Peyer's patch (tissue), 4 donors: ENCODE data around the gene SHMT2. TPM values are rescaled to one million over a fixed set of nuclear protein-coding genes. Genes with fewer than 3 reads are reported as not detected.

ENCODE experiments used
- DNase-seq, 3 donors: peaks; one replicate each; pipeline ENCODE4 v3.0.0-alpha.2; 2017 to 2019
- H3K27ac ChIP-seq, 4 donors: fragments of 200-600 bp; sonication (generic); one replicate each; pipeline ENCODE4 v1.5.1; 2016 to 2019
- H3K27me3 ChIP-seq, 2 donors: fragments of 200-600 bp; sonication (generic); one replicate each; pipeline ENCODE4 v1.5.1; 2019
- H3K36me3 ChIP-seq, 3 donors: fragments of 200-600 bp; sonication (generic); one replicate each; pipeline ENCODE4 v1.5.1; 2016 to 2019
- H3K4me1 ChIP-seq, 4 donors: fragments of 200-600 bp; sonication (generic); one replicate each; pipeline ENCODE4 v1.5.1; 2016 to 2019
- H3K4me3 ChIP-seq, 4 donors: fragments of 200-600 bp; sonication (generic); 1 replicate in 3 of 4; 2 replicates in 1 of 4; pipeline ENCODE4 v1.5.1; 2016 to 2019; ENCODE audit warnings: mild to moderate bottlenecking in 1 of 4
- H3K9me3 ChIP-seq, 4 donors: fragments of 200-600 bp; sonication (generic); one replicate each; pipeline ENCODE4 v1.5.1; 2016 to 2019; ENCODE audit warnings: mild to moderate bottlenecking in 1 of 4
- CTCF ChIP-seq, 6 experiments: fragments of 450-650 bp in 4 of 6; fragments of 200-600 bp in 2 of 6; sonication (generic) in 1 of 6; IDR thresholded peaks; one replicate each; pipeline ENCODE4 v1.5.1; 2017 to 2019; ENCODE audit warnings: antibody characterized with exemption in 6 of 6, mild to moderate bottlenecking in 3 of 6, moderate library complexity in 1 of 6
- POLR2A ChIP-seq, 2 donors: fragments of 450-650 bp; IDR thresholded peaks; one replicate each; pipeline ENCODE4 v1.5.1; 2017; ENCODE audit warnings: antibody characterized with exemption in 2 of 2, mild to moderate bottlenecking in 2 of 2, moderate library complexity in 2 of 2
- total RNA-seq, 4 donors: library from RNA; depleted of rRNA; stranded (reverse); fragments of >200 nt; gene quantifications; one replicate each; pipeline ENCODE4 v1.1.0, GENCODE V29; 2016

Gene SHMT2
- total RNA-seq, 4 donors from 2014 or later: 34.4 to 72.6 (median 36.3) TPM

- peaks cover 0 to 42% of the 10 kb centered on the region in 2 donors for H3K27me3 ChIP-seq
- no peak for DNase-seq
- no peak overlapping the region for H3K4me3 ChIP-seq
- TF ChIP-seq POLR2A (IDR thresholded peaks at IDR 0.05): no peak
- no peak for TF ChIP-seq CTCF (IDR thresholded peaks at IDR 0.05)
- H3K9me3 ChIP-seq: peaks cover 0 to 7% (median 0%) of the 10 kb centered on the region in 4 donors
- H3K36me3 ChIP-seq: peaks cover 0 to 4% (median 0%) of the 10 kb centered on the region in 3 donors
- H3K27ac ChIP-seq: no peak overlapping the region
- H3K4me1 ChIP-seq: peaks cover 0 to 32% (median 23%) of the 10 kb centered on the region in 4 donors
Measured at GRCh38 chr12:57226588-57227314, 2.8 kb upstream of the SHMT2 start.

GRCh38 chr12:57227315-57228115 lies 2.0 kb upstream of the SHMT2 start:
- H3K27ac ChIP-seq: no peak overlapping the region
- peaks cover 0 to 12% (median 0%) of the 10 kb centered on the region in 3 donors for H3K36me3 ChIP-seq
- DNase-seq: no peak
- H3K27me3 ChIP-seq: peaks cover 0 to 36% of the 10 kb centered on the region in 2 donors
- peaks cover 0 to 7% (median 0%) of the 10 kb centered on the region in 4 donors for H3K9me3 ChIP-seq
- H3K4me1 ChIP-seq: peaks cover 0 to 32% (median 23%) of the 10 kb centered on the region in 4 donors
- TF ChIP-seq CTCF (IDR thresholded peaks at IDR 0.05): no peak
- no peak for TF ChIP-seq POLR2A (IDR thresholded peaks at IDR 0.05)
- H3K4me3 ChIP-seq: no peak overlapping the region

- H3K4me1 ChIP-seq: peaks cover 0 to 32% (median 23%) of the 10 kb centered on the region in 4 donors
- H3K36me3 ChIP-seq: peaks cover 0 to 28% (median 0%) of the 10 kb centered on the region in 3 donors
- peaks cover 0 to 22% of the 10 kb centered on the region in 2 donors for H3K27me3 ChIP-seq
- TF ChIP-seq POLR2A (IDR thresholded peaks at IDR 0.05) (no peak), CTCF (IDR thresholded peaks at IDR 0.05) (peak in 3 of 6 experiments; percentile 38 to 40 (median 38))
- peaks cover 0 to 7% (median 0%) of the 10 kb centered on the region in 4 donors for H3K9me3 ChIP-seq
- DNase-seq: peak in 1 of 3 donors; percentile 46
- peak overlapping the region; percentile 45 to 75 (median 65) for H3K4me3 ChIP-seq
- H3K27ac ChIP-seq: peak overlapping the region in 3 of 4 donors; percentile 44 to 80 (median 50)
Measured at GRCh38 chr12:57229046-57229633, 371 bp upstream of the SHMT2 start.

- peak overlapping the region in 3 of 4 donors; percentile 50 to 80 (median 66) for H3K27ac ChIP-seq
- H3K36me3 ChIP-seq: peaks cover 0 to 28% (median 0%) of the 10 kb centered on the region in 3 donors
- peaks cover 0 to 22% (median 17%) of the 10 kb centered on the region in 4 donors for H3K4me1 ChIP-seq
- peaks cover 0 to 10% of the 10 kb centered on the region in 2 donors for H3K27me3 ChIP-seq
- H3K4me3 ChIP-seq: peak overlapping the region; percentile 45 to 75 (median 65)
- H3K9me3 ChIP-seq: no peaks in the 10 kb centered on the region
- TF ChIP-seq CTCF (IDR thresholded peaks at IDR 0.05): no peak
- TF ChIP-seq POLR2A (IDR thresholded peaks at IDR 0.05): no peak
- DNase-seq: no peak
Measured at GRCh38 chr12:57230381-57231155, 1.1 kb downstream of the SHMT2 start.
